Activated CD8-positive, alpha-beta memory T cell treated with anti-CD3 and anti-CD28 coated beads for 48 hours (primary cell): ENCODE data around the gene OXCT2.
"Not testable (repeated sequence)": the region's sequence is repeated elsewhere in the genome, so short reads cannot be mapped to it uniquely, and the experiment has no call there.

Experiments used
- DNase-seq, 3 experiments: peaks; one replicate each; pipeline ENCODE4 v3.0.0-alpha.2; 2020; ENCODE audit warnings: low read depth in 2 of 3, low spot score in 2 of 3

The OXCT2 gene

DNA sequence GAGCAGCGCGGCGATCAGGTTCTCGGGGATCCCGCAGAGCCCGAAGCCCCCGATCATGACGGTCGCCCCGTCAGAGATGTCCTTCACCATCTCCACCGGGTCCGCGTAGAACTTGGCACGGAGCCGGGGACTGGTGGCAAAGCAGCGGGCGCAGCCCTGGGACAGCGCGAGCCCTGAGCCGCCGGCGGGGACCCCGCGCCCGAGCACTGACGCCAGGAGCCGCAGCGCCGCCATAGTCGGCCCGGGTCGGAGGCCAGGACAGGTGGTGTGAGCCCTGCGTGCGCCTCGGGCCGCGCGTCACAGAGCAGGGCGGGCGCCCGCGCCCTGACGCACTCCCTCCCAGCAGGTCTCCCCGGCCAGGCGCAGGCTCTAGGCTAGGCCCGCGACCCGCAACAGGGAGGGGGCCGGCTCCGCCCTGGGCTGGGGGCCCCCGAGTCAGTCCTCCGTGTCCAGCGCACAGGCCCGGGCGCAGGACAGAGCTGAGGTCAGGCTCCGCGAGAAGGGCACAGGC, at the start of gene OXCT2:
OXCT2 (minus strand) TSS at position 327 of the 511 bp plus-strand sequence; CDS start at position 234, 93 bp downstream.
- not testable (repeated sequence) for DNase-seq

DNA sequence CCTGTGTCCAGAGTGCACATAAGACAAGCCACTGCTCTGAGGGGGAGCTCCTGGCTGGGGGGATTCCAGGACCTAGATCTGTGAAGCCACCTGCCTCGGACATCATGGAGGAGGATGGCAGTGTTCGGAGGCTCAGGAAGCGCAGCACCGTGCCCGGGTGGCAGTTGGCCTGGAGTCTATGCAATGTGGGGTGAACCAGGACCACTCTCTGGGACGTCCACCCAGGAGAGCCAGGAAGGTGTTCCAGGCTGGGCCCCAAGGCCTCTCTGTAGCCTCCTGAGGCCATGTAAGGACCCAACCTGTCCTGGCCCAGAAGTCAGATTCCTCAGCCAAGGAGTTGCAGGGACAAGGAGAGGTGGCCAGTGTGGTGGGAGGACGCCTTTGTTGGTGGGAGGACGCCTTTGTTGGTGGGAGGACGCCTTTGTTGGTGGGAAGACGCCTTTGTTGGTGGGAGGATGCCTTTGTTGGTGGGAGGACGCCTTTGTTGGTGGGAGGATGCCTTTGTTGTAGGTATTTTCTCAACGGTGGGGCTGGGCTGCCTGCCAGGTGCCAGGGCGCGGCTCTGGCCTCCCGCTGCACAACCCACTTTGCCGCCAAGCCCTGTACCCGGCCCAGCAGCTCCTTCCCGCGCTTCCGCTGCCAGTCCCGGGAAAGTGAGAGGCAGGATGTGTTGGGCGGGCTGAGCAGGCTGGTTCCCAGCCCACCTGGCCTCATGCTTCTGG, 48.1 kb upstream of the OXCT2 start:
- no peak for DNase-seq

DNA sequence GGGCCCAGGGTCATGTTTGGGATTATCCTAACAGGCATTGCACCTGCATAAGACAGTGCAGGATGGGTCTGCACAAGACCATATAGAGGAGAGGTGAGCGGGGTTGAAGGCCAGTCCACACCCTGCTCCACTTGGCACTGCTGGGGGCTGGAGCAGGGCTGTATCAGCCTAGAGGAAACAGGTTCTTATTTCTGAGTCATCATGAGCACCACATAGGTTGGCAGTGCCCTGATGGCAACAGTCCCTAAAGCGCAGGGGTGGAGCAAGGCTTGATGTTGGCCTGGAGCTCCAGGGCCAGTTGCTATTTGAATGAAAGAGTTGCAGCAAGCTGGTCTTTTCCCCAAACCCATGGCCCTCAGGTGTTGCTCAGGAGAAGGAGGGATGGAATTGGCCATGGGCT, 47.3 kb upstream of the OXCT2 start:
- no peak for DNase-seq

DNA sequence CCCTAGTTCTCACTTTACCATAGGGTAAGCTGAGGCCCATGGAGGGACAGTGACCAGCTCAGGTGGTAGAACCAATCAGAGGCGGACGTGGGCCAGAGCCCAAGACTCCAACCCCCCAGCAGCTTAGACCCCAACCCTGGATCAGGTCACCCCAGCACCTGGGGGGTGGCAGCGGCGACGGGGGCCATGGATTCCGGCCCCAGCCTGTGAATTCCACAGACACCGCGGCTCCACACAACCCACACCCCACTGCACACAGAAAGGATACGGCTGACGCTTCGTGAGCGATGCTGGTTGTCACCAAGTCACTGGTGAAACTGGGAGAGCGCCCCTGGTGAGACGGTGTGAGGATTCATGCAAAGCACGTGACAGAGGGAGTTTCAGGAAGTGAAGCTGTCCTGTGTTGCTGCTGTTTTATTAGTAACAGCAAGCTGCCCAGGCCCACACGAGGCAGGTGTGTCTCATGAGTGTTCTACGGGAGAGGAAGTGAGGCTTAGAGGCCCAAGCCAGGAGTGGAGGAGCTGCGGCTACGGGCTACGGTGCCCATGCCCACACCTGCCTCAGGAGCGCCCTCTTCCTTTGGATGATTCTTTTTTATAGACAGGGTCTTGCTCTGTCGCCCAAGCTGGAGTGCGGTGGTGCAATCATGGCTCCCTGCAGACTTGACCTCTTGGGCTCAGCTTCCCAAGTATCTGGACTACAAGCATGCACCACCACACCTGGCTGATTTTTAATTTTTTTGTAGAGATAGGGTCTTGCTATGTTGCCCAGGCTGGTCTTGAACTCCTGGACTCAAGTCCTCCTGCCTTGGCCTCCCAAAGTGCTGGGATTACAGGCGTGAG, 46.2 kb upstream of the OXCT2 start:
- peak in 1 of 3 experiments; percentile 11 for DNase-seq

DNA sequence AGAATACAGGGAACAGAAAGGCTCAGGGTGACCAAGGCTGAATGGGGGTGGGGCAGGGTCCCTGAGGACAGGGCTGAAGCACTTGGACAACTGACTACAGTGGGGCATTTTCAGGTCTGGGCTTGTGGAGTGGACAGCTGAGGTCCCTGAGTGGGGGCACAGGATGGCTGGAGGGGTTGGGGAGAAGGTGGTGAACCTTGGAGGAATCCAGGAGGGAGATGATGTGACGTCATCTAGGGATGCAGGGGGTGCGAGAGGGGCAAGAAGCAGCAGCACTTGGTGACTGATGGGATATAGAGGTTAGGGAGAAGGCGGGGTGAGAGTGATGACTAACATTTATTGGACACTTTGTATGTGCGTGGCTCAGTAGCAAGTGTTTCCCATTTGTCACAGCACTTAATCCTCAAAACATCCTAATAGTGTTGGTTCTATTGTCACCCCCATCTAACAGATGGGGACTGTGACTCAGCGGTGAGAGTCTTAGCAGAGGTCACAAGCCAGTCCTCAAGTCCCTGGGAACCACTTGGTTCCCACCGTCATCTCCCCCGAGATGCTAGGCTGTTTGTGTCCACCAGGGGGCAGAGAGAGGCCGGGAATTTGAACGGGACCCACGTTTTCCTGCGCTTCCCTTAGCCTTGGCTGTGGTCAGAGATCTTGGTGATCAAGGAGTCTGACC, 45.4 kb upstream of the OXCT2 start:
- peak in 1 of 3 experiments; percentile 32 for DNase-seq

DNA sequence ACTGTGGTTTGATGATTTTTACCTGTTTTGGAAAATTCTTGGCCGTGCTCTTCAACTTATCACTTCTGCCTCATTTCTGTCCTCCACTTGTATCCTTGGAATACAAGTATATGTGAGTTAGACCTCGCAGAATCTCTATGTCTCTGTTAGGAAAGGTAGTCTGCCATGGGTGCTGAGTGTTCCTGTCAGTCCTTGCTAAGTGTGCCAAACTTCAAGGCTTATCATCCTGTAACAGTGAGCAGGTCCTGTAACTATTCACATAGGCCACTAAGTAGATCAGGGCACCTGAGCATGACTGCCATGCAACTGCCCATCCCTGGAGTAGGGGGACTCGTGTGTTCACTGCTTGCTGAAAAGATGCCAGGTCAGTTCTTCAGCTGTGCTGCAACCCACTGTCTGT, 41.8 kb upstream of the OXCT2 start:
- no peak for DNase-seq

DNA sequence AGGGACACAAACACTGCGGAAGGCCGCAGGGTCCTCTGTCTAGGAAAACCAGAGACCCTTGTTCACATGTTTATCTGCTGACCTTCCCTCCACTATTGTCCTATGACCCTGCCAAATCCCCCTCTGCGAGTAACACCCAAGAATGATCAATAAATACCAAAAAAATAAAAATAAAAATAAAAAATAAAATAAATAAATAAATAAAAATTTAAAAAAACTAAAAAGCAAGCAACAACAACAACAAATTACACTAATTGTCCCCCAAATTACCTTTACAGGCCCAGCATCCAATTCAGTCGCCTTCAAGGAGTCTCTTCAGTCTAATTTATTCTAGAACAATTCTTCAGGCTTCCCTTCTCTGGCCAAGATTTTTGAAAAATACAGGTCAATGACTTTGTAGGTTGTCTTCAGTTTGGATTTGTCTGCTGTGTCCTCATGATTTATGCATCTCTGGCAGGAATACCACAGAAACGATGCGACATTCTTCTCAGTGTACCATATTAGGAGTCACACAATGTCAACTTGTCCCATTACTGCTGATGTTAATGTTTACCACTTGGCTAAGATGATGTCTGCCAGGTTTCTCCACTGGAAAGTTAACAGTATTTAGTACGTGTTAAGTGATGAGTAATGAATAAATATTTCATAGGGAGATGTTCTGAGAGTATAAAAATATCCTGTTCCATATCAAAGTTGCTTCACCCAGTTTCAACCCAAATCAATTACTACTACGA, 37.8 kb upstream of the OXCT2 start:
- no peak for DNase-seq

DNA sequence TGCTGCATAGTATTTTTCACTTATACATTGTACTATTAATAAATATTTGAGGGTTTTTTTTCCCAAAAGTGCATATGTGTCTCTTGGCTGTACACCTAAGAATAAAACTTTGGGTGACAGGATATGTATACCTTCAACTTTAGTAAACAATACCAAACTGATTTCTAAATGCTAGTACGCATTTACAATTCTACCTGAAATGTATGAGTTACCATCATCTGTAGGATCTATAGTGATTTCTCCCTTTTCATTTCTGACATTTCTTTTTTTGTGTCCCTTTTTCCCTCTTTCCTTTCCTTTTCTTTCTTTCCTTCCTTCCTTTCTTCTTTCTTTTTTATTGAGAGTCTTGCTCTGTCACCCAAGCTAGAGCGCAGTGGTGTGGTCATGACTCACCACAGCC, 34.2 kb upstream of the OXCT2 start:
- no peak for DNase-seq

DNA sequence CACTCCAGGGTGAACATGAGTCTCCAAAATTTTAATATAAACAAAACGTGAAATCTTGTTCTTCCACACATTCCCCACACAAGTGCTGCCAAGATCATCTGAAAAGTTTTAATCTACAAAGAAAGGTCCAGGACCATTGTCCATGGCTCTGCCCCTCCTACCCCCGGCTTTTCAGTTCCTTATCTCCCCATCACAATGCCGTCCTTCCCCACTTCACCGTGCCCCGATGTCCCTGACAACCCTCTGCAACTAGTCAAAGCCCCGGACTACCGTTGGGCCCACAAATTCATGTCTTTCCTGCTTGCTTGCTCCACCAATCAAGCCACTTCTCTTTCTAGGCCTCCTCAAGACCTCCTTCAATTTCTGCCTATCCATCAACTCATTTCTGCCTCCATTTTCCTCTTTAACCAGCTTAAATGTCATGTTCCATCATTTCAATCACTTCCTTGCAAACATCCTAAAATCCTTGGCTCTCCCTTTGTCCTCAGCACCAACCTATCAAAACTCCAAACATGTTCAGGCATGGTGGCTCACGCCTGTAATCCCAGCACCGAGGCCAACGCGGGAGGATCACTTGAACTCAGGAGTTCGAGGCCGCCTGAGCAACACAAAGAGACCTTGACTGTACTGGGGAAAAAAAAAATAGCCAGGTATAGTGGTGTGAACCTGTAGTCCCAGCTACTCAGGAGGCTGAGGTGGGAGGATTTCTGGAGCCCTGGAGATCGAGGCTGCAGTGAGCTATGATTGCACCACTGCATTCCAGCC, 31.5 kb upstream of the OXCT2 start:
- no peak for DNase-seq

DNA sequence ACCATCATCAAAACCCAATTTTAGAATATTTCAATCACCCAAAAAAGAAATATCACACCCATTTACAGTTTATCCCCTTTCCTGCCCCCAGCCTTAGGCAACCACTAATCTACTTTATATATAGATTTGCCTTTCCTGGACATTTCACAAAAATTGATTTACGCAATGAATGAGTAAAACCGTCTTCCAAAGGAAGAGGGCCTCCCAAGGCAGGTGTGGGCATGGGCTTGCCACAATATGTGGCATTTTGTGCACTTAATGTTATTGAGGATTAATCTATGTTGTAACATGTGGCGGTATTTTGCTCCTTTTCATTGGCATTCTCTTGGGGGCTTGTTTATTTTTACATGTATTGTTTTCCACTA, 29.3 kb upstream of the OXCT2 start:
- DNase-seq: no peak

DNA sequence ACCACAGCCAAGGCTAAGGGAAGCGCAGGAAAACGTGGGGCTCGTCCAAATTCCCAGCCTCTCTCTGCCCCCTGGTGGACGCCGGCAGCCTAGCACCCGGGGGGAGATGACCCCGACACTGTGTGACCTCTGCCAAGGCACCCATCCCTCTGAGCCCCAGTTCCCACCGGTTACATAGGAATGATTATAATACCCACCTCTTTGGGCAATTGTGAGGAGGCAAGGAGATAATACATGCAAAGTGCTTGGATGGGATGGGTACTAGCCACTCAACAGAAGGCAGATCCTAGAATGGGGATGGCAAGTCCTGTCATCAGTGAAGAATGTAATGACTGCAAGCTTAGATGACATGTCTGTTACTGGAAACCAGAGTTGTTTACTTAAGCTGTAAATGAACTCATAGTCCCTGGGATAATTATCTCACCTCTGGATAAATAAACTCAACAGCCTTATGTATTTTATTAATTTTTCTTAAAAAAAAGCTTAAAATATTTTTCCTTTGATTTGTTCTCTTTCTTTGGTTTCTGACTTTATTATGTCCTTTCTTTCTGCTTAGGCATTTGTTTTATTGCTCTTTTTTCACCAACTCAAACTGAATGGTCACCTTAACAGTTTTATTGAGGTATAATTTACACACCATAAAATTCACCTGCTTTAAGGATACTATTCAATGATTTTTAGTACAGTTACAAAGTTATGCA, 28.8 kb upstream of the OXCT2 start:
- DNase-seq: peak; percentile 40 to 66 (median 54)

DNA sequence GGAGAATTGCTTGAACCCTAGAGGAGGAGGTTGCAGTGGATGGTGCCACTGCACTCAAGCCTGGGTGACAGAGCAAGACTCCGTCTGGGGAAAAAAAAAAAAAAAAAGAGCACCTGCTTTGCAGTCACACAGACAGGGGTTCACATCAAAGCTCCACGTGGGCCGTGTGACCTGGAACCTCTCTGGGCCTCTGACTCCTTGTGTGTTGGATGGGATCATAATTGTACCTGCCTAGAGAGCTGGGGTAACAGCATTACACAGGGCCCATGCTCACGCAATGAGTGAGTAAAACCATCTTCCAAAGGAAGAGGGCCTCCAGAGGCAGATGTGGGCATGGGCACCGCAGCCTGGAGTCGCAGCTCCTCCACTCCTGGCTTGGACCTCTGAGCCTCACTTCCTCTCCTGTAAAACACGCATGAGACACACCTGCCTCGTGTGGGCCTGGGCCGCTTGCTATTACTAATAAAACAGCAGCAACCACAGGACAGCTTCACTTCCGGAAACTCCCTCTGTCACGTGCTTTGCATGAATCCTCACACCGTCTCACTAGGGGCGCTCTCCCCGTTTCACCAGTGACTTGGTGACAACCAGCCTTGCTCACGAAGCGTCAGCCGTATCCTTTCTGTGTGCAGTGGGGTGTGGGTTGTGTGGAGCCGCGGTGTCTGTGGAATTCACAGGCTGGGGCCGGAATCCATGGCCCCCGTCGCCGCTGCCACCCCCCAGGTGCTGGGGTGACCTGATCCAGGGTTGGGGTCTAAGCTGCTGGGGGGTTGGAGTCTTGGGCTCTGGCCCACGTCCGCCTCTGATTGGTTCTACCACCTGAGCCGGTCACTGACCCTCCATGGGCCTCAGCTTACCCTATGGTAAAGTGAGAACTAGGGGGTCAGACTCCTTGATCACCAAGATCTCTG, 28.0 kb upstream of the OXCT2 start:
- DNase-seq: peak; percentile 57 to 65 (median 61)

DNA sequence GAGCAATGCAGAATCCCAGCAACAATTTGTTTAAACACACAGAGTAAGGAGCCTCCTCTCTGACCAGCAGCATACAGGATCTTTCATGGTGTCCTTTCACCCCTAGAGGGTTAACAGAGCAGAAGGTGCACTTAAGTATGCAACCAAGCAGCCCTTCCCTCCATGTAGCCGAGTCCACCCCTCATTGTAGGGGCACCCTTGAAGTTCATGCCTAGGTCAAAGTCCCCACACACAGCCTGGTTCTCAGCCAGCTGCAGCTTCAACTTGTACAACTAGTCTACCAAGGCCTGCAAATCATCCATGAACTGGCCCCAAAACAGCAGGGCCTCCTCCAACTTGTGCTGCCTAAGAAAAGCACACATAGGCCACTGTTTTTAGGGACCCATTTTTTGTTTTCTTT, 24.5 kb upstream of the OXCT2 start:
- no peak for DNase-seq

DNA sequence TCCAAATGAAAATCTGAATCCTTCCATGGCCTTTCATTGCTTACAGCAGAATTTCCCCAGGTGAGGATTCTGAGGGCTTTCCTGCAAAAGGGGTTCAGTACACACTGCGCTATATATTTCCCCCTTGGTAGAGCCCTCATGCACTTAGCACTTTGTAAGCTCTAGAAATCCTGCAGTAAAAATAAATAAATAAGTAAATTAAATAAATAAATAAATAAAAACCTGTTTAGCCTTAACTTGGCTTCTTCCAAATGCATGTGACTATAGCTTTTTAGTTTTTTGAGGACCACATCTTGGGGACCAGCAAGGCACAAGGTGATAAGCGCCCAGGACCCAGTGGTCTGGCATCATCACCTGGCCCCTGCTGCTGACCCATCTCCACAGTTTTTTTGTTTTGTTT, 20.7 kb upstream of the OXCT2 start:
- no peak for DNase-seq

DNA sequence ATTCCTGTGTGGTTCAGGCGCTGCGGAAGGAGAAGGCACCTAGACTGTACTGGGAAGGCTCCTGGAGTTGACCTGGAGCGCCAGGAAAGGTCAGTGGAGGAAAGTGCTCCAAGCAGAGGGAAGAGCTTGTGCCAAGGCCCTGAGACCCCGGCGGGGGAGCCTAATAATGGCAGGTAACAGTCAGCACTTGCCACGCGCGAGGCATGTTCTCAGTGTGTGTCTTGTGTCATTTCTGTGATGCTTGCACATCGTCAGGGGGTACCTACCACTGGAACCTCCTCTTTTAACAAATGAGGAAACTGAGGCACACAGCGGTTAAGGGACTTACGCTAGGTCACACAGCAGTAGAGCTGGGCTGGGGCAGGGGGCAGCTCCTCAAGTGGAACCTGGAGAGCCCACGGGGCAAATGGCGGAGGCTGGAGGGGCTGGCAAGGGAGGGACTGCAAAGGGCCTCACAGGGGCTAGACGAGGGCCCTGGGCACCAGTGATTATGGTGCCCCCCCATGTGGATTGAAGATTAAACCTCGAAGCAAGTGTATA, 18.5 kb upstream of the OXCT2 start:
- no peak for DNase-seq

DNA sequence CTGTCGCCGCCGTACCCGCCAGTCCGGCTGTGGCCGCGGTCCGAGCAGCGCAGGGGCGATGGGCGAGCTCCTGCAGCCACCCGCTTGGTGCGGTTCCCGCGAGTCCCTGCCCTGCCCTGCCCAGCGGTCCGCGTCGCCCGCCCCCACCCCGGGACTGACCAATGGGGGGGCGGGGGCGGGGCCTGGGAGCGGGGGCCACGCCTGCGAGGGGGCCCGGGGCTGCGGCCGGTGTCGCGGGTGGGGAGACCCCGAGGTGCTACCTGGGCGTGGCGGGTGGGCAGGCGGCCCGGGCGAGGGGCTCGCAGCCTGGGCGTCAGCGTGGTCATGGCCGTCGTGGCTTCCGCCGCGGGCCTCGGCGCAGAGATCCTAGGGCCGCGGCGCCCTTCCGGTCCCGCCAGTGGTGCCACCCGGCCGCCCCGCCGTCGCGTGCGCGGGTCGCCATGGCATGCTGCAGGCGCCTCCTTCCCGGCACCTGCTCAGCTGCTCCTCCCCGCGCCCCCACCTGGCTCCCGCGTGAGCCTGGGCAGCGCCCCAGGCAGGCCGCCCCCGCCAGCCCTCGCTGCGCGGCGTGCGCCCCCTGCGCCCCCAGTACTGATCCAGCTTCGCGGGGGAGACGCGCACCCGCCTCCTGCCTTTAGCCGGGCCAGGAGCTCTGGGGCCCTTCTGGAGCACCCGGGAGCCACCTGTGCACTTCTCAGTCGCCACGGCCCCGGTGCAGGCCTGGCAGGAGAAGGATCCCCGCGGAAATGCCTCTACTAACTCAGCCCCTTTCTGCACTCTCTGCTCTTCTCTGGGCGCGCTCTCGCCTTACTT, 17.8 kb upstream of the OXCT2 start, which contains the start of gene BMP8B:
BMP8B (minus strand) TSS at position 108 of the 813 bp plus-strand sequence. CDS start 380 bp downstream, outside the sequence.
- peak in 1 of 3 experiments; percentile 17 for DNase-seq

DNA sequence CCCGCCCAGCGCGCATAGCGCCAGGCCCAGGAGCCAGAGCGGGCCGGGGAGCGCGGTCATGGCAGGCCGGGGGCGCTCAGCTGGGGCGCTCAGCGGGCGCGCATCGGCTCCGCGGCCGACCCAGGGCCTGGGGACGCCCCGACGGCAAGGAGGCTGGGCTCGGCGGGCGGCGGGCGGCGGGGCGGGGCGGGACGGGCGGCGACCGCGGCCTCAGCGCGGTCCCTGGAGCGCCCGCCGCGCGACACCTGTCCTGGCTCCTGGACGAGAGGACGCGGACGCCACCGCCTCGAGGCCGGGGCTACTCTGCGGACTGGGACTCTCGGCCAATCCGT, 17.2 kb upstream of the OXCT2 start:
- DNase-seq: no peak
